MM.1S (cell line): ENCODE results near the gene ZNF236.

Source experiments
- CTCF ChIP-seq: fragments of 300-600 bp; sonication (generic); IDR thresholded peaks from 2 replicates; pipeline ENCODE4 v1.5.1; 2016; ENCODE audit warnings: antibody characterized with exemption, low read length, mixed read lengths
- EZH2phosphoT487 ChIP-seq: fragments of 300-600 bp; sonication (generic); IDR thresholded peaks from 2 replicates; pipeline ENCODE4 v1.6.1; 2018; ENCODE audit warnings: antibody characterized with exemption, low read length

GRCh38 chr18:76801567-76802505 lies 20.5 kb upstream of the ZNF236 start:
- TF ChIP-seq CTCF (peak; percentile 86), EZH2phosphoT487 (no peak)
